Breast epithelium (tissue), 3 donors: ENCODE data around the gene HMGCS2.

Source experiments
- CTCF ChIP-seq, 3 donors: fragments of 450-650 bp; IDR thresholded peaks; one replicate each; pipeline ENCODE4 v1.5.1; 2016 to 2017; ENCODE audit warnings: antibody characterized with exemption in 3 of 3, mild to moderate bottlenecking in 3 of 3, moderate library complexity in 3 of 3
- POLR2A ChIP-seq: fragments of 450-650 bp; IDR thresholded peaks from one replicate; pipeline ENCODE4 v1.6.1; 2016; ENCODE audit warnings: antibody characterized with exemption, mild to moderate bottlenecking, moderate library complexity
- POLR2AphosphoS5 ChIP-seq, 3 donors: sonication (generic); formaldehyde crosslinking; IDR thresholded peaks; one replicate each; pipeline ENCODE4 v1.6.1; 2017; ENCODE audit warnings: antibody characterized with exemption in 3 of 3

- no peak for TF ChIP-seq CTCF (IDR thresholded peaks at IDR 0.05)
- no peak for TF ChIP-seq POLR2A
- no peak for TF ChIP-seq POLR2AphosphoS5 (IDR thresholded peaks at IDR 0.05)
Measured at GRCh38 chr1:119718972-119719371, 49.7 kb downstream of the HMGCS2 start.
